ENCODE measurements around the gene GPATCH1. TPM values are rescaled to one million over a fixed set of nuclear protein-coding genes. Genes with fewer than 3 reads are reported as not detected.

The GPATCH1 gene
- total and polyA plus RNA-seq, 2 of the 8 experiments (the other 6 are each of a cell fraction or from before 2014, with no cell fraction given), result 4.3 to 8.2 TPM

DNA sequence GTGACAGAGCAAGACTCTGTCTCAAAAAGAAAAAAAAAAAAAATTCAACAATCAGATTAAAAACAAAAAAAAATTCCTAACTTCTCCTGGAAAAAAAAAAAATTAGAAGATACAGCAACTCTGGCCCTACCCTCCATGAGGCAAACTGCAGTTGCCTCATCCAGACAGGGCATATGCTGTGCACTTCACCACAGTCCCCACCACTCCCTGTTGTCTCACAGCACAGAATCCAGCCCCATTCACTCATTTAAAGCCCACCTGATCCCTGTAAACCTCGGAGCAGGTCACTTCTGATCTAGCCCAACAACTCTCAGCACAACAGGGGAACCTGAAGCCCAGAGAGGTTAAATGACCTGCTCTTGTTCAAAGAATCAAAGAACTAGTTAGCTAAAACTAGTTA is 41.2 kb upstream of the GPATCH1 start:
- 90% methylated on average over 1 of the region's 1 CpG; no CpG with 5 or more reads in 1 of the 2 experiments for WGBS, 2 experiments (ENCODE audit: extremely low coverage in 1 of 2, insufficient coverage in 1 of 2, insufficient read length in 1 of 2, insufficient replicate concordance in 2 of 2, low coverage in 1 of 2, low lambda C conversion rate in 2 of 2, missing lambda C conversion rate in 1 of 2)
- H3K36me3 ChIP-seq (ENCODE audit: control insufficient read depth in 2 of 4, insufficient read depth in 4 of 4, low read length in 3 of 4), result peaks cover 0 to 7% (median 2%) of the 10 kb centered on the region in 4 experiments; a peak in 1 of 8 replicates
- no peak overlapping the region for H4K5ac ChIP-seq (ENCODE audit: insufficient read length, low read depth, low read length)
- DNase-seq (ENCODE audit: low read depth in 1 of 2, low spot score in 2 of 2) (no peak), FAIRE-seq (no peak)
- H3K27me3 ChIP-seq (replicated peaks in 1 of 4; ENCODE audit: control insufficient read depth in 3 of 4, extremely low read depth in 1 of 4, insufficient read depth in 3 of 4, low read length in 3 of 4), result no peaks in the 10 kb centered on the region
- no peak overlapping the region for H2BK15ac ChIP-seq (ENCODE audit: low read length)
- no peak overlapping the region for H4K8ac ChIP-seq (ENCODE audit: extremely low read depth, insufficient read depth, low read length)
- ChIA-PET CTCF (ENCODE audit: partially characterized antibody) (interaction anchor here (0.6 to 2.0 kb wide), 3 partner anchors 17 to 32 kb away, joined by 3 to 8 read pairs (median 5); no protein-coding TSS in a partner anchor), POLR2A (ENCODE audit: partially characterized antibody) (no interaction called here)
- no peak overlapping the region for H3K23ac ChIP-seq (ENCODE audit: insufficient read length)
- no peak overlapping the region for H3K4ac ChIP-seq (replicated peaks; ENCODE audit: insufficient read length, low read depth, low read length)
- no peak overlapping the region for H3K18ac ChIP-seq (ENCODE audit: extremely low read depth, low read length)
- no peak overlapping the region for H2BK20ac ChIP-seq (ENCODE audit: low read length)
- H3K56ac ChIP-seq (replicated peaks; ENCODE audit: insufficient read length, low read depth, low read length), result no peak overlapping the region
- TF ChIP-seq KDM1A (IDR thresholded peaks at IDR 0.05; ENCODE audit: borderline replicate concordance, low read length) (0 out of 2 replicates have a peak, but pooled peaks have one; percentile 32), SRF (IDR thresholded peaks at IDR 0.05; ENCODE audit: low read depth, low read length) (no peak)
- no peak overlapping the region for H3K14ac ChIP-seq (ENCODE audit: insufficient read length)
- H2BK5ac ChIP-seq (ENCODE audit: low read depth, low read length), result no peak overlapping the region
- peaks cover 0 to 2% of the 10 kb centered on the region in 2 experiments for H4K20me1 ChIP-seq (replicated peaks in 1 of 2; ENCODE audit: control insufficient read depth in 1 of 2, insufficient read depth in 2 of 2, low read length in 2 of 2)
- peaks cover 3% of the 10 kb centered on the region for H3K79me1 ChIP-seq (ENCODE audit: low read depth, low read length)
- no peak overlapping the region for H3K9ac ChIP-seq (replicated peaks in 1 of 4; ENCODE audit: extremely low read depth in 1 of 4, low read depth in 3 of 4, low read length in 3 of 4)
- H2AFZ ChIP-seq (ENCODE audit: low read length), result no peak overlapping the region
- H3K23me2 ChIP-seq (ENCODE audit: low read depth, low read length), result 0 out of 2 replicates have a peak, but pooled peaks cover 1% of the 10 kb centered on the region
- H2BK12ac ChIP-seq (ENCODE audit: low read depth, low read length), result no peak overlapping the region
- no peak overlapping the region for H3K4me2 ChIP-seq (ENCODE audit: insufficient read depth in 1 of 2, low read depth in 2 of 2, low read length in 2 of 2)
- H3K4me1 ChIP-seq (replicated peaks in 1 of 4; ENCODE audit: control insufficient read depth in 3 of 4, insufficient read depth in 4 of 4, low read length in 3 of 4), result peaks cover 0 to 6% (median 1%) of the 10 kb centered on the region in 4 experiments; a peak in 2 of 7 replicates
- H3K9me3 ChIP-seq (ENCODE audit: insufficient read depth in 2 of 2, low read depth in 1 of 2, low read length in 1 of 2), result peaks cover 0 to 9% of the 10 kb centered on the region in 2 experiments; a peak in 2 of 4 replicates
- H3K4me3 ChIP-seq (ENCODE audit: extremely low read depth in 1 of 4, insufficient read depth in 2 of 4, low read depth in 3 of 4, low read length in 4 of 4), result no peak overlapping the region
- no peak overlapping the region for H2BK120ac ChIP-seq (replicated peaks; ENCODE audit: low read depth, low read length)
- peaks cover 0 to 53% of the 10 kb centered on the region in 2 experiments; a peak in 3 of 4 replicates for H3K79me2 ChIP-seq (ENCODE audit: control insufficient read depth in 1 of 2, insufficient read depth in 2 of 2, low read length in 2 of 2)
- no peak overlapping the region for H3K27ac ChIP-seq (ENCODE audit: low read depth, low read length)
- no peak overlapping the region for H4K91ac ChIP-seq (replicated peaks; ENCODE audit: insufficient read length, low read length)
- H2AK5ac ChIP-seq (ENCODE audit: low read depth, low read length), result no peak overlapping the region
